ENCODE measurements around the gene KCNT1. TPM values are rescaled to one million over a fixed set of nuclear protein-coding genes. Genes with fewer than 3 reads are reported as not detected.

Gene KCNT1
- polyA plus RNA-seq, 2 of the 4 experiments (the other 2 are of a cell fraction), result not detected

DNA sequence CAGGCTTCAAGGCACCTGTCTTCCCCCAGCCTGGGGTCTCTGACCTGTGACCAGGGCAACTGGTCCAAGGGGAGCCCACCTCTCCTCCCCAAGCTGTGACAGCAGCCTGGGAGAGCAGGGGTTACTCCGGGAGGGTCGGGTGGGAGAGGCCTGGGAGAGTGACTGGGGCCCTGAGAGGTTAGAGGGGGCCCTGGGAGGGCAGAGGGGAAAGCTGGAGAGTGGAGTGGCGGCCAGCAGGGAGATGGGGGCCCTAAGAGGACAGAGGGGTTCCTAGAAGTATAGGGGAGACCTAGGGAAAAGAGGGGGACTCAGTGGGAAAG lies 38.6 kb upstream of the KCNT1 start:
- Histone ChIP-seq H3K4me3 (no peak overlapping the region), H3K4me1 (no peaks in the 10 kb centered on the region), H3K9me3 (no peaks in the 10 kb centered on the region), H3K4me2 (no peak overlapping the region), H3K27ac (no peak overlapping the region)
- no peak for DNase-seq (ENCODE audit: low read depth in 1 of 2, low spot score in 1 of 2)
- FAIRE-seq, result no peak
- ChIA-PET POLR2A (no interaction called here), CTCF (no interaction called here)
- no peak for TF ChIP-seq SREBF2 (IDR thresholded peaks at IDR 0.05)
- TF ChIP-seq PHF8 (IDR thresholded peaks at IDR 0.05; ENCODE audit: borderline replicate concordance, low read depth), result no peak
- TF ChIP-seq, protein P1, sequence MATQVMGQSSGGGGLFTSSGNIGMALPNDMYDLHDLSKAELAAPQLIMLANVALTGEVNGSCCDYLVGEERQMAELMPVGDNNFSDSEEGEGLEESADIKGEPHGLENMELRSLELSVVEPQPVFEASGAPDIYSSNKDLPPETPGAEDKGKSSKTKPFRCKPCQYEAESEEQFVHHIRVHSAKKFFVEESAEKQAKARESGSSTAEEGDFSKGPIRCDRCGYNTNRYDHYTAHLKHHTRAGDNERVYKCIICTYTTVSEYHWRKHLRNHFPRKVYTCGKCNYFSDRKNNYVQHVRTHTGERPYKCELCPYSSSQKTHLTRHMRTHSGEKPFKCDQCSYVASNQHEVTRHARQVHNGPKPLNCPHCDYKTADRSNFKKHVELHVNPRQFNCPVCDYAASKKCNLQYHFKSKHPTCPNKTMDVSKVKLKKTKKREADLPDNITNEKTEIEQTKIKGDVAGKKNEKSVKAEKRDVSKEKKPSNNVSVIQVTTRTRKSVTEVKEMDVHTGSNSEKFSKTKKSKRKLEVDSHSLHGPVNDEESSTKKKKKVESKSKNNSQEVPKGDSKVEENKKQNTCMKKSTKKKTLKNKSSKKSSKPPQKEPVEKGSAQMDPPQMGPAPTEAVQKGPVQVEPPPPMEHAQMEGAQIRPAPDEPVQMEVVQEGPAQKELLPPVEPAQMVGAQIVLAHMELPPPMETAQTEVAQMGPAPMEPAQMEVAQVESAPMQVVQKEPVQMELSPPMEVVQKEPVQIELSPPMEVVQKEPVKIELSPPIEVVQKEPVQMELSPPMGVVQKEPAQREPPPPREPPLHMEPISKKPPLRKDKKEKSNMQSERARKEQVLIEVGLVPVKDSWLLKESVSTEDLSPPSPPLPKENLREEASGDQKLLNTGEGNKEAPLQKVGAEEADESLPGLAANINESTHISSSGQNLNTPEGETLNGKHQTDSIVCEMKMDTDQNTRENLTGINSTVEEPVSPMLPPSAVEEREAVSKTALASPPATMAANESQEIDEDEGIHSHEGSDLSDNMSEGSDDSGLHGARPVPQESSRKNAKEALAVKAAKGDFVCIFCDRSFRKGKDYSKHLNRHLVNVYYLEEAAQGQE (IDR thresholded peaks at IDR 0.05), result no peak
- TF ChIP-seq RFX5 (IDR thresholded peaks at IDR 0.05), result no peak
- TF ChIP-seq ATOH8 (CRISPR knock-in tag; IDR thresholded peaks at IDR 0.05; ENCODE audit: low read depth), result no peak
- no peak for TF ChIP-seq ZSCAN20 (CRISPR knock-in tag; IDR thresholded peaks at IDR 0.05)
- TF ChIP-seq MAFK (IDR thresholded peaks at IDR 0.05; ENCODE audit: partially characterized antibody), result no peak
- WGBS (ENCODE audit: missing lambda C conversion rate), result 11% methylated on average over 1 of the region's 3 CpGs
- no peak for ATAC-seq

DNA sequence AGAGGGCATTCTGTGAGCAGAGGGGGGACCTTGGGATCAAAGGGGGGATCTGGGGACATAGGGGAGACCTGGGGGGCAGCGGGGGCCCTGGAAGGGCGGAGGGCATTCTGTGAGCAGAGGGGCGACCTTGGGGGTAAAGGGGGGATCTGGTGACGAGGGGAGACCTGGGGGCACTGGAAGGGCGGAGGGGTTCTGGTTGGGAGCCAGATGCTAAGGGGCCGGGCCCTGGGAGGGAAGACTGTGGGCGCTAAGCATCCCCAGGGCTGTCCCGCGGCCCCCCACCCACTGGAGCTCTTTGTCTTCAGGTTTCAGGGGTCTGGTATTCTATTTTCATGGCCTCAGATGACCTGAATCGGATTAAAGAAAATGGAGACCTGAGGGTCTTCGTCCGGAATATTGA lies 38.1 kb upstream of the KCNT1 start:
- no peak overlapping the region for H3K27ac ChIP-seq
- TF ChIP-seq E2F6 (IDR thresholded peaks at IDR 0.05; ENCODE audit: borderline replicate concordance, low read depth) (no peak), RARB (CRISPR knock-in tag; IDR thresholded peaks at IDR 0.05) (no peak), ELK1 (IDR thresholded peaks at IDR 0.05; ENCODE audit: low read depth, low read length) (no peak)
- FAIRE-seq, result no peak
- CTCF ChIA-PET, result no interaction called here
- WGBS (ENCODE audit: missing lambda C conversion rate), result 39% methylated on average over 7 of the region's 12 CpGs
- H3K4me1 ChIP-seq, result no peaks in the 10 kb centered on the region
- no peak overlapping the region for H3K4me2 ChIP-seq
- ATAC-seq, result no peak
- H3K9me3 ChIP-seq, result no peaks in the 10 kb centered on the region
- no peak overlapping the region for H3K4me3 ChIP-seq
- POLR2A ChIA-PET, result no interaction called here
- DNase-seq (ENCODE audit: low read depth in 1 of 2, low spot score in 1 of 2), result no peak

DNA sequence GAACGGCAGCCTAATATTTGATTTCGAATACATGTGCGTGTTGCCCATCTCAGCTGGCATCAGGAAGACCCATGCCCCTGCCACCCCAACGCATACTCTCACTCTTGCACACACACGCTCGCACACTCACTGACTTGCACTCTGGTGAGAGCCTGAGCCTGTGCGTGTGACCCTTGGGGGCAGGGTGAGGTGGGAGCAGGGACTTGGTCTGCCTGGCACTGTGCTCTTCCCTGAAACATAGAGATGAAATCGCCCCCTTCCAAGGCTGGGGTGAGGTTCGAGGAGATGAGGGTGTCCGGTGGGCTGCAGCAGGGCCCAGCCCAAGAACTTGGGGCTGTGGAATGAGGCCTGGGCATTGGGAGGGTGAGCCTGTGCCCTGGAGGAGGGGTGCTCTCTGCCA lies 37.7 kb upstream of the KCNT1 start:
- no peak overlapping the region for H3K4me3 ChIP-seq
- POLR2A ChIA-PET, result no interaction called here
- H3K9me3 ChIP-seq, result no peaks in the 10 kb centered on the region
- ATAC-seq, result no peak
- TF ChIP-seq CEBPB (IDR thresholded peaks at IDR 0.05) (no peak), JUNB (IDR thresholded peaks at IDR 0.05) (no peak)
- no peaks in the 10 kb centered on the region for H3K4me1 ChIP-seq
- no peak overlapping the region for H3K27ac ChIP-seq
- CTCF ChIA-PET, result no interaction called here
- FAIRE-seq, result no peak
- no peak overlapping the region for H3K4me2 ChIP-seq
- no peak for DNase-seq (ENCODE audit: low read depth in 1 of 2, low spot score in 1 of 2)
- 53% methylated on average over 10 of the region's 10 CpGs for WGBS (ENCODE audit: missing lambda C conversion rate)
